HG03175 (cell line): ENCODE results near the gene GDF9.
"Not testable (repeated sequence)": the region's sequence is repeated elsewhere in the genome, so short reads cannot be mapped to it uniquely, and the experiment has no call there.

Experiments used
- ATAC-seq: cut with Tn5 transposase; IDR thresholded peaks from one replicate; pipeline ENCODE4 v1.9.1; 2021; ENCODE audit warnings: mild to moderate bottlenecking, moderate library complexity; ENCODE audit not compliant: unreplicated experiment

GDF9 gene

GRCh38 chr5:132873119-132873929, 7.1 kb upstream of the GDF9 start, which contains the start of gene LEAP2:
Gene LEAP2 (plus strand): TSS chr5:132873668. CDS start chr5:132873695, 27 bp downstream.
- no peak for ATAC-seq

- no peak for ATAC-seq
Observed at GRCh38 chr5:132872788-132873118, 6.5 kb upstream of the GDF9 start.

GRCh38 chr5:132871459-132872284, 5.4 kb upstream of the GDF9 start:
- no peak for ATAC-seq

GRCh38 chr5:132870801-132871200, 4.5 kb upstream of the GDF9 start:
- ATAC-seq: no peak

GRCh38 chr5:132868754-132869153, 2.5 kb upstream of the GDF9 start:
- ATAC-seq: no peak

- ATAC-seq: peak; percentile 20
Observed at GRCh38 chr5:132867046-132867451, 780 bp upstream of the GDF9 start.

- ATAC-seq: peak; percentile 31
Observed at GRCh38 chr5:132865668-132866341, 464 bp downstream of the GDF9 start.

- no peak for ATAC-seq
Observed at GRCh38 chr5:132860742-132861141, 5.5 kb downstream of the GDF9 start.

- ATAC-seq: no peak
Observed at GRCh38 chr5:132859889-132860437, 6.3 kb downstream of the GDF9 start.

- ATAC-seq: no peak
Observed at GRCh38 chr5:132856011-132856410, 10.3 kb downstream of the GDF9 start.

GRCh38 chr5:132854992-132855391, 11.3 kb downstream of the GDF9 start:
- ATAC-seq: not testable (repeated sequence)

- no peak for ATAC-seq
Observed at GRCh38 chr5:132854301-132854700, 12.0 kb downstream of the GDF9 start.

GRCh38 chr5:132853790-132854189, 12.5 kb downstream of the GDF9 start:
- no peak for ATAC-seq

GRCh38 chr5:132853323-132853722, 12.9 kb downstream of the GDF9 start:
- no peak for ATAC-seq

GRCh38 chr5:132850066-132850465, 16.2 kb downstream of the GDF9 start:
- ATAC-seq: no peak

GRCh38 chr5:132849347-132849746, 16.9 kb downstream of the GDF9 start:
- ATAC-seq: no peak

- no peak for ATAC-seq
Observed at GRCh38 chr5:132848270-132848669, 18.0 kb downstream of the GDF9 start.

- ATAC-seq: no peak
Observed at GRCh38 chr5:132841305-132841704, 25.0 kb downstream of the GDF9 start.

- ATAC-seq: no peak
Observed at GRCh38 chr5:132840896-132841295, 25.4 kb downstream of the GDF9 start.

GRCh38 chr5:132840313-132840712, 26.0 kb downstream of the GDF9 start:
- ATAC-seq: no peak
